ENCODE data around the gene LAMA2. TPM values are rescaled to one million over a fixed set of nuclear protein-coding genes. Genes with fewer than 3 reads are reported as not detected.

The LAMA2 gene
- total and polyA plus RNA-seq, 2 donors (not counting 3 experiments of a cell fraction or from before 2014, with no cell fraction given) = 0.51 to 0.75 TPM

GRCh38 chr6:128954308-128955043 lies 71.5 kb downstream of the LAMA2 start:
- TF ChIP-seq CTCF (IDR thresholded peaks at IDR 0.05; ENCODE audit: extremely low read depth in 1 of 2, insufficient read depth in 1 of 2, low read depth in 1 of 2, low read length in 2 of 2) (no peak), JUN (IDR thresholded peaks at IDR 0.05; ENCODE audit: borderline replicate concordance, insufficient read depth, insufficient read length, low read depth) (no peak), MYC (IDR thresholded peaks at IDR 0.05; ENCODE audit: low read depth, low read length) (no peak), POLR2AphosphoS5 (IDR thresholded peaks at IDR 0.05; ENCODE audit: insufficient read depth, low read depth, low read length) (no peak)
- Histone ChIP-seq H3K4me2 (ENCODE audit: insufficient read depth, low read length) (no peak overlapping the region), H3K27me3 (ENCODE audit: control insufficient read depth in 2 of 2, insufficient read depth in 2 of 2, low read length in 2 of 2) (no peaks in the 10 kb centered on the region), H3K9ac (replicated peaks; ENCODE audit: extremely low read depth, insufficient read depth, low read length) (no peak overlapping the region), H2AFZ (ENCODE audit: low read depth, low read length) (no peak overlapping the region), H4K20me1 (replicated peaks; ENCODE audit: control insufficient read depth, extremely low read depth, insufficient read depth, low read length) (no peaks in the 10 kb centered on the region), H3K9me1 (replicated peaks; ENCODE audit: control insufficient read depth, extremely low read depth, insufficient read depth, low read length) (no peaks in the 10 kb centered on the region), H3K27ac (ENCODE audit: insufficient read depth, low read depth, low read length) (no peak overlapping the region), H3K4me3 (replicated peaks in 1 of 3; ENCODE audit: insufficient read depth in 1 of 3, low read depth in 1 of 3, low read length in 3 of 3) (no peak overlapping the region), H3K79me2 (ENCODE audit: control insufficient read depth, insufficient read depth, low read length) (no peaks in the 10 kb centered on the region), H3K36me3 (ENCODE audit: control insufficient read depth in 2 of 2, extremely low read depth in 1 of 2, insufficient read depth in 2 of 2, low read length in 2 of 2) (no peaks in the 10 kb centered on the region), H3K9me3 (replicated peaks; ENCODE audit: control insufficient read depth, insufficient read depth, low read length) (no peaks in the 10 kb centered on the region), H3K4me1 (ENCODE audit: control insufficient read depth, extremely low read depth, insufficient read depth, low read length) (no peaks in the 10 kb centered on the region)
- BruUV-seq (replicated peaks) = no TSS peak
- DNase-seq (ENCODE audit: low read depth, low spot score) (no peak), FAIRE-seq (no peak)
- dilution Hi-C loops (cut with MboI; ENCODE audit: extremely low pct_ligation_motif_present, low sequenced_read_pairs) (no loop called here), intact Hi-C loops (cut with micrococcal nuclease) (loop anchor here (5.0 kb wide), 1 partner anchor 298 kb away; no protein-coding TSS in a partner anchor)
- ChIA-PET POLR2A (no interaction called here), CTCF (interaction anchor here (1.1 kb wide), 1 partner anchor 416 kb away, joined by 4 read pairs; no protein-coding TSS in a partner anchor)

GRCh38 chr6:128963561-128963960 lies 80.6 kb downstream of the LAMA2 start:
- POLR2A ChIA-PET = no interaction called here
- BruUV-seq (replicated peaks) = no TSS peak
- no peaks in the 10 kb centered on the region for H3K4me1 ChIP-seq (ENCODE audit: control insufficient read depth, extremely low read depth, insufficient read depth, low read length)
- H3K27ac ChIP-seq (ENCODE audit: insufficient read depth, low read depth, low read length) = no peak overlapping the region
- FAIRE-seq (no peak), DNase-seq (ENCODE audit: low read depth, low spot score) (no peak)
- no peak overlapping the region for H2AFZ ChIP-seq (ENCODE audit: low read depth, low read length)
- H3K36me3 ChIP-seq (ENCODE audit: control insufficient read depth in 2 of 2, extremely low read depth in 1 of 2, insufficient read depth in 2 of 2, low read length in 2 of 2) = no peaks in the 10 kb centered on the region
- no peaks in the 10 kb centered on the region for H3K9me1 ChIP-seq (replicated peaks; ENCODE audit: control insufficient read depth, extremely low read depth, insufficient read depth, low read length)
- CTCF ChIA-PET = no interaction called here
- TF ChIP-seq POLR2AphosphoS5 (IDR thresholded peaks at IDR 0.05; ENCODE audit: insufficient read depth, low read depth, low read length) (no peak), MAX (IDR thresholded peaks at IDR 0.05; ENCODE audit: insufficient read depth, insufficient read length) (no peak), GATA2 (IDR thresholded peaks at IDR 0.05; ENCODE audit: insufficient read depth, insufficient read length, low read depth, low read length) (no peak), FOS (IDR thresholded peaks at IDR 0.05; ENCODE audit: borderline replicate concordance, insufficient read depth, low read length) (no peak), JUN (IDR thresholded peaks at IDR 0.05; ENCODE audit: borderline replicate concordance, insufficient read depth, insufficient read length, low read depth) (no peak), POLR2A (IDR thresholded peaks at IDR 0.05; ENCODE audit: low read depth, low read length) (no peak), EZH2 (IDR thresholded peaks at IDR 0.05; ENCODE audit: borderline replicate concordance, low read depth, low read length, severe bottlenecking) (no peak), MYC (IDR thresholded peaks at IDR 0.05; ENCODE audit: low read depth, low read length) (no peak), CTCF (IDR thresholded peaks at IDR 0.05; ENCODE audit: extremely low read depth in 1 of 2, insufficient read depth in 1 of 2, low read depth in 1 of 2, low read length in 2 of 2) (no peak)
- no peak overlapping the region for H3K4me2 ChIP-seq (ENCODE audit: insufficient read depth, low read length)
- intact Hi-C loops (cut with micrococcal nuclease) = no loop called here
- dilution Hi-C loops (cut with MboI; ENCODE audit: extremely low pct_ligation_motif_present, low sequenced_read_pairs) = no loop called here
- H3K4me3 ChIP-seq (replicated peaks in 1 of 3; ENCODE audit: insufficient read depth in 1 of 3, low read depth in 1 of 3, low read length in 3 of 3) = no peak overlapping the region
- no peaks in the 10 kb centered on the region for H3K79me2 ChIP-seq (ENCODE audit: control insufficient read depth, insufficient read depth, low read length)
- H3K27me3 ChIP-seq (ENCODE audit: control insufficient read depth in 2 of 2, insufficient read depth in 2 of 2, low read length in 2 of 2) = peaks cover 0 to 1% of the 10 kb centered on the region in 2 experiments
- H3K9me3 ChIP-seq (replicated peaks; ENCODE audit: control insufficient read depth, insufficient read depth, low read length) = no peaks in the 10 kb centered on the region
- no peak overlapping the region for H3K9ac ChIP-seq (replicated peaks; ENCODE audit: extremely low read depth, insufficient read depth, low read length)
- no peaks in the 10 kb centered on the region for H4K20me1 ChIP-seq (replicated peaks; ENCODE audit: control insufficient read depth, extremely low read depth, insufficient read depth, low read length)

Data from endothelial cell of umbilical vein (primary cell).